ENCODE measurements around the gene GRK3. TPM values are rescaled to one million over a fixed set of nuclear protein-coding genes. Genes with fewer than 3 reads are reported as not detected.
A peak's percentile ranks its signal among the peaks of the same experiment; 100 is the strongest.

Gene GRK3
- total RNA-seq, 1 donor from 2014 or later: 19.2 TPM

GRCh38 chr22:25760294-25760693 is 195.8 kb downstream of the GRK3 start:
- DNase-seq: no peak

GRCh38 chr22:25760848-25761595 is 196.5 kb downstream of the GRK3 start:
- DNase-seq: no peak

- no peak for DNase-seq
Measured at GRCh38 chr22:25762147-25762546, 197.7 kb downstream of the GRK3 start.

DNA sequence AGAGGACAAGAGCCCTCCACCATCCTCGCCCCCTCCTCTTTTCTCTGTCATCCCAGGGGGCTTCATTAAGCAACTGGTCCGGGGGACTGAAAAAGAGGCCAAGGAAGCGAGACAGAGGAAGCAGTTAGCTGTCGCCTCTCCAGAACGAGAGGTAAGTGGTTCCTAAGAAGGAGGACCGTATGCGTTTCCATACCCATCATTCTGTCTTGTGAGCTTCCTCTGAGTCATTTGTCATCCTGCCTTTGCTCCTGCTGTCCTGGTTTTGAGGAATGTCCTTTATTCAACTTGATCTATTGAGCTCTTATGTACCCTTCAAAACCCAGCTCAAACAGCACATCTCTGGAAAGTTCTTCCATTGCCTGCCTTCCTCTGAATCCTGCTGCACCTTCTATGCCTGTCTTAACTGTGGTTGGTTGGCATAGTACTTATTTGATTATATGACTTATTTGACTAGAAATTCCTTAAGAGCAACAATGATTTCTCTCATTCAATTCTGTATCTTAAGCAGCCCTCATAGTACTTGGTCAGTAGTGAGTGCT is 198.8 kb downstream of the GRK3 start:
- no peak for DNase-seq

- no peak for DNase-seq
Measured at GRCh38 chr22:25764270-25765015, 200.0 kb downstream of the GRK3 start.

DNA sequence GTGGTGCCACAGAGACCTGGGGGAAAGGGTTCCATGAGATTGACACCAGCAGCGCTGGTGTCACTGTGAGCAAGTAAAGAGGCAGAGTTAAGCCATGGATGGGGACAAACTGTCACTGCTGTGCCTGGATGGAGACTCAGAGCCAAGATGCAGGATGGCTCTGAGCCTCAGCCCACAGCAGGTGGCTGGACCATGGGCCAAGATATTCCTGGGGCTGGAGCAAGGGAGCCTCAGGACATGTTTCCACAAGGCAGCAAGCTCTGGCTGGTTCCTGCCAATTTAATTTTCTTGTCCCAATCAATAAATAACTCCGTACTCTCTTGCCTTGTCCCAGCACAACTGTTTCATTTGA is 200.5 kb downstream of the GRK3 start:
- no peak for DNase-seq

DNA sequence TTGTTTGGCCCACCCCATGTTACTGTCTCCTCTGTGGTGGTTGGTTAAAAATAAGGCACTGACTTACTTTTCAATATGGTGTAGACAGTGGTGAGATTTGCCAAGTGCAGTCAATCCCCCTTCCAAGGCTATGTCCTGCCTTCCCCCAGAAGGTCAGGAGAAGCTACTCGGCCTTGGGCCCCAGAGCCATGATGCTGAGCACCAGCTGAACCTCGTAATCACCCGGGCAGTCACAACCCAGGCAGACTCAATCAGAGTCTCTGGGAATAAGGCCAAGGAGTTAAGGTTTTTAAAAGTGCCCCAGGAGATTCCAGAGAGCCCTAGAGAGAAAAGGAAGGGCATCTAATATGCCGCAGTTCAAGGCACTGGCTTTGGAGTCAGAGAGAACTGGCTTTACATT is 201.3 kb downstream of the GRK3 start:
- DNase-seq: no peak

- DNase-seq: no peak
Measured at GRCh38 chr22:25766418-25766817, 201.9 kb downstream of the GRK3 start.

GRCh38 chr22:25770333-25770732 is 205.9 kb downstream of the GRK3 start:
- DNase-seq: no peak

- DNase-seq: no peak
Measured at GRCh38 chr22:25772288-25772687, 207.8 kb downstream of the GRK3 start.

DNA sequence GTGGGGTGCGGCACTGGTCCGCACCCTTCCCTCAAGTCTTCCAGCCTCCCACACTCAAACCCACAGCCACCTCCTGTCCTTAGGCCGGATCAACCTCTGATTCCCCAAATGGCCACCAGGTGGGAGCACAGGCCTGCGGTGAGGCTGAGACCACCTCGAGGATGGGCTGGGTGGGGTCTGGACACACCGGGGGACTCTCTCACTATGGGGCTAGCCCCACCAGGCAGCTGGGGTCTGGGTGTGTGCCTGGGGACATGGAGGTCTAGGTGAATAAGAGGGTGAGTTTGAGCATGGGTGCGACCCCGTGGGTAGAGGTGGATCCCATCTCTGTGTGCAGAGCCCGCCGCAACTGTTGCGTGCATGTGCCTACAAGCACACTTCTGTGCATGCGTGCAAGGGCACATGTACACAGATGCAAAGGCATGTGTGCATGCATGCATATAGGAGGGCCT is 210.1 kb downstream of the GRK3 start:
- no peak for DNase-seq

- DNase-seq: no peak
Measured at GRCh38 chr22:25775531-25775930, 211.1 kb downstream of the GRK3 start.

GRCh38 chr22:25777411-25777810 is 212.9 kb downstream of the GRK3 start:
- no peak for DNase-seq

GRCh38 chr22:25777870-25778269 is 213.4 kb downstream of the GRK3 start:
- peak; percentile 31 for DNase-seq

Small RNA genes within 50 kb of the gene (small RNA-seq; reads per million reads assigned to genes)
- gene RNA5SP494 (ENCODE audit: low replicate concordance): not detected

Other genes starting within 250 kb of the GRK3 start
- 17.6 TPM for gene MYO18B, start 177.5 kb downstream of the GRK3 start, total RNA-seq